SK-N-MC (cell line): ENCODE results near the gene PPM1L.

Source experiments
- FOXP2 ChIP-seq: optimal IDR thresholded peaks from 2 replicates; pipeline ENCODE3; 2011; ENCODE audit warnings: mild to moderate bottlenecking, moderate library complexity; ENCODE audit not compliant: insufficient read depth; ENCODE audit errors: extremely low read length, control extremely low read depth
- POLR2AphosphoS5 ChIP-seq: IDR thresholded peaks from 2 replicates; pipeline ENCODE4 v1.6.1; 2012; ENCODE audit warnings: mild to moderate bottlenecking, low read depth, low read length, borderline replicate concordance

GRCh38 chr3:160804762-160805161, 48.7 kb downstream of the PPM1L start:
- no peak for TF ChIP-seq FOXP2
- no peak for TF ChIP-seq POLR2AphosphoS5
